ENCODE results near the gene PRPS1.

PRPS1 gene

DNA sequence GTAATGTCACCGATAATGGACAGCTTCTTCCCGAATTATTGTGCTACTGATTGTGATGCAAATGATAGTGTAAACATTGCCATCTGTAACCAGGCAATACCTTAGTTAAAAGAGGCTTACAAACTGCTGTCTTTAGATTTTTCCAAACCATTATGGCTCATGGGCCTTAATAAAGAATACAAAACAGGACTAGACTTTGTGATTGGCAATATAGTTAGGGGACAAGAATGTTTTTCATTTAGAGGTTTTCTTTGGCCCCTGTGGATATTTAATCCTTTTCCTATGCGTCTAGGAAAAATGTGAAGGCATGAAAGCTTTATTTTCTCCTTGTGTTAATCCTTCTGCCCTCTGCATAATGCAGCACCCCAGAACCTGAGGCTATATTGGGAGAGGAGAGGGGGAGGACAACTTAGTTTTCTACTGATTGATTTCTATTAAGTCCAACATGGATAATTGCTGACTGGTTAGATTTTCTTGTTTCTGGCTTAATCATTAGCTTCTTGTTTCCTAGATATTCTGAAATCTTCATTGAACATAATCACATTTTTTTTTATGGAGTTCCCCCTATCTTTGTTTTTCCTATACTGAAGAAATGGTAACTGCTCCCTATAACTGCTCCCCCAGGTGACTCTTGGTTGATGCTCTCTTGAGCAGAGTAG lies 1.9 kb downstream of the PRPS1 start:
- Histone ChIP-seq H3K9me3 (no peaks in the 10 kb centered on the region), H3K36me3 (no peaks in the 10 kb centered on the region), H3K27me3 (no peaks in the 10 kb centered on the region), H3K27ac (no peak overlapping the region), H3K4me3 (ENCODE audit: low read depth in 1 of 2, low read length in 1 of 2) (no peak overlapping the region), H3K4me1 (ENCODE audit: control insufficient read depth in 1 of 2, insufficient read depth in 1 of 2, low read depth in 1 of 2, low read length in 1 of 2) (peaks cover 9 to 16% of the 10 kb centered on the region in 2 experiments)
- TF ChIP-seq, protein P1, sequence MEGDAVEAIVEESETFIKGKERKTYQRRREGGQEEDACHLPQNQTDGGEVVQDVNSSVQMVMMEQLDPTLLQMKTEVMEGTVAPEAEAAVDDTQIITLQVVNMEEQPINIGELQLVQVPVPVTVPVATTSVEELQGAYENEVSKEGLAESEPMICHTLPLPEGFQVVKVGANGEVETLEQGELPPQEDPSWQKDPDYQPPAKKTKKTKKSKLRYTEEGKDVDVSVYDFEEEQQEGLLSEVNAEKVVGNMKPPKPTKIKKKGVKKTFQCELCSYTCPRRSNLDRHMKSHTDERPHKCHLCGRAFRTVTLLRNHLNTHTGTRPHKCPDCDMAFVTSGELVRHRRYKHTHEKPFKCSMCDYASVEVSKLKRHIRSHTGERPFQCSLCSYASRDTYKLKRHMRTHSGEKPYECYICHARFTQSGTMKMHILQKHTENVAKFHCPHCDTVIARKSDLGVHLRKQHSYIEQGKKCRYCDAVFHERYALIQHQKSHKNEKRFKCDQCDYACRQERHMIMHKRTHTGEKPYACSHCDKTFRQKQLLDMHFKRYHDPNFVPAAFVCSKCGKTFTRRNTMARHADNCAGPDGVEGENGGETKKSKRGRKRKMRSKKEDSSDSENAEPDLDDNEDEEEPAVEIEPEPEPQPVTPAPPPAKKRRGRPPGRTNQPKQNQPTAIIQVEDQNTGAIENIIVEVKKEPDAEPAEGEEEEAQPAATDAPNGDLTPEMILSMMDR (IDR thresholded peaks at IDR 0.05): no peak

DNA sequence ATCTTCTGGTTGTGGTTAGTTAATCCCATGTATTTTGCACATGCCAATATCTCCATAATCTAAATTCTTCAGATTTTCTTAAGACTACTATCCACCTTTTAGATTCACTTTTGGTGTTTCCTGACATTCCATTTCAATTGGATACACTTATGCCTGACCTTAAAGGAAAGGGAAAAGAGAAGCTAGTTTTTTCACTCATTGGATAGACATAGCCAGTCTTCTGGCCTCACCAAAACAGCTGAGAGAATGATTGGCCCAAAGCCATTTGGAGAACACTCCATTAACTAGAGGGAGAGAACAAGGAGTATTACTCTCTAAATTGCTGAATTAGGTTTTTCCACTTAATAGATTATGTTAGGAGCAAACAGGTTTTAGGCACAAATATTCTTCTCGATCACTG lies 4.0 kb downstream of the PRPS1 start:
- H3K36me3 ChIP-seq: no peaks in the 10 kb centered on the region
- no peaks in the 10 kb centered on the region for H3K9me3 ChIP-seq
- no peaks in the 10 kb centered on the region for H3K27me3 ChIP-seq
- H3K4me1 ChIP-seq (ENCODE audit: control insufficient read depth in 1 of 2, insufficient read depth in 1 of 2, low read depth in 1 of 2, low read length in 1 of 2): peaks cover 9 to 16% of the 10 kb centered on the region in 2 experiments
- H3K4me3 ChIP-seq (ENCODE audit: low read depth in 1 of 2, low read length in 1 of 2): no peak overlapping the region
- TF ChIP-seq, protein P1 (IDR thresholded peaks at IDR 0.05): no peak
- H3K27ac ChIP-seq: no peak overlapping the region

DNA sequence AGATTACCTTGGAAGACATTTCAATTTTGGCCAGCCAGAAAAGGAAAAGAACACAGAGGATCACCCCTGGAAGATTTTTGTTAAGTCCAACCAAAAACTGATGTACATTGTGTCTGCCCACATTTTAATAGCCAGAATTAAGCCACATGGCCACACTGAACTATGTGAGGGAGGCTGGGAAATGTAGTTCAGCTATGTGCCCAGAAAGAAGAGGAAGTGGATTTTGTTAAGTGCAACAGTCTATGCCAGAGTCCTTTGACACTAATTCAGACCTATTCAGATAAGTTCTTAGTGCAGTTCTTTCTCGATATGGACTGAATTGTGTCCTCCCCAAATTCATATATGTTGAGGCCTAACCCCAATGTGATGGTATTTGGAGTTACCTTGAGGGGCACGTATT lies 18.4 kb downstream of the PRPS1 start:
- Histone ChIP-seq H3K4me3 (ENCODE audit: low read depth in 1 of 2, low read length in 1 of 2) (no peak overlapping the region), H3K9me3 (no peaks in the 10 kb centered on the region), H3K36me3 (peaks cover 10% of the 10 kb centered on the region), H3K27ac (no peak overlapping the region), H3K27me3 (no peaks in the 10 kb centered on the region), H3K4me1 (ENCODE audit: control insufficient read depth in 1 of 2, insufficient read depth in 1 of 2, low read depth in 1 of 2, low read length in 1 of 2) (no peaks in the 10 kb centered on the region)
- TF ChIP-seq, protein P1 (IDR thresholded peaks at IDR 0.05): no peak

DNA sequence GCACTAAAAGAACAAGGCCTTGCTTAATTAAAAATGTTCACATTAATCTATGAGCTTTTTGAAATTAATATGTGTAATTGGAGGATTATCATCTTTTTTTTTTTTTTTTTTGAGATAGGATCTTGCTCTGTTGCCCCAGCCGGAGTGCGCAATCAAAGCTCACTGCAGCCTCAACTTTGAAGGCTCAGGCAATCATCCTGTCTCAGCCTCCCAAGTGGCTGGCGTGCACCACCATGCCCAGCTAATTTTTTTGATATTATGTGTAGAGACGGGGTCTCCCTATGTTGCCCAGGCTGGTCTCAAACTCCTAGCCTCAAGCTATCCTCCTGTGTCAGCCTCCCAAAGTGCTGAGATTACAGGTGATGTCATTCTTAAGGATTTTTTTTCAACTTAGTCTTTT lies 20.0 kb downstream of the PRPS1 start:
- no peaks in the 10 kb centered on the region for H3K4me1 ChIP-seq (ENCODE audit: control insufficient read depth in 1 of 2, insufficient read depth in 1 of 2, low read depth in 1 of 2, low read length in 1 of 2)
- H3K27ac ChIP-seq: no peak overlapping the region
- no peaks in the 10 kb centered on the region for H3K9me3 ChIP-seq
- H3K4me3 ChIP-seq (ENCODE audit: low read depth in 1 of 2, low read length in 1 of 2): no peak overlapping the region
- no peaks in the 10 kb centered on the region for H3K27me3 ChIP-seq
- TF ChIP-seq, protein P1 (IDR thresholded peaks at IDR 0.05): no peak
- H3K36me3 ChIP-seq: peaks cover 10% of the 10 kb centered on the region

DNA sequence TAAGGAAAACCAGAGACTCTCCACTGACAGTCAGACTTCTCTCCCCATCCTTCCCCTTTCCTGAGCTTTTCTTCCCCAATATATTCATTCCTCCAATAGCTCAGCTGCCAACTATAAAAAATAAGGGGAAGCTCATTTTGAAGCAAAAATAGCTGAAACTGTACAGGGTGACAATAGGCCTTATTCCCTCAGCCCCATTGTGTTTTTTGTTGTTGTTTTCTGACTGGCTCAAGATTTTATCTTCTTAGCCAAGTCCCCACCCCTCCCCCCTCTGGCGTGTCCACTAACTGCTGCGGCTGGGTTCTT lies 26.2 kb downstream of the PRPS1 start:
- peaks cover 0 to 3% of the 10 kb centered on the region in 2 experiments for H3K4me1 ChIP-seq (ENCODE audit: control insufficient read depth in 1 of 2, insufficient read depth in 1 of 2, low read depth in 1 of 2, low read length in 1 of 2)
- no peak overlapping the region for H3K27ac ChIP-seq
- H3K9me3 ChIP-seq: no peaks in the 10 kb centered on the region
- no peak overlapping the region for H3K4me3 ChIP-seq (ENCODE audit: low read depth in 1 of 2, low read length in 1 of 2)
- TF ChIP-seq, protein P1 (IDR thresholded peaks at IDR 0.05): no peak
- no peaks in the 10 kb centered on the region for H3K27me3 ChIP-seq
- H3K36me3 ChIP-seq: peaks cover 10% of the 10 kb centered on the region
